ENCODE measurements around the gene MRPL37.

DNA sequence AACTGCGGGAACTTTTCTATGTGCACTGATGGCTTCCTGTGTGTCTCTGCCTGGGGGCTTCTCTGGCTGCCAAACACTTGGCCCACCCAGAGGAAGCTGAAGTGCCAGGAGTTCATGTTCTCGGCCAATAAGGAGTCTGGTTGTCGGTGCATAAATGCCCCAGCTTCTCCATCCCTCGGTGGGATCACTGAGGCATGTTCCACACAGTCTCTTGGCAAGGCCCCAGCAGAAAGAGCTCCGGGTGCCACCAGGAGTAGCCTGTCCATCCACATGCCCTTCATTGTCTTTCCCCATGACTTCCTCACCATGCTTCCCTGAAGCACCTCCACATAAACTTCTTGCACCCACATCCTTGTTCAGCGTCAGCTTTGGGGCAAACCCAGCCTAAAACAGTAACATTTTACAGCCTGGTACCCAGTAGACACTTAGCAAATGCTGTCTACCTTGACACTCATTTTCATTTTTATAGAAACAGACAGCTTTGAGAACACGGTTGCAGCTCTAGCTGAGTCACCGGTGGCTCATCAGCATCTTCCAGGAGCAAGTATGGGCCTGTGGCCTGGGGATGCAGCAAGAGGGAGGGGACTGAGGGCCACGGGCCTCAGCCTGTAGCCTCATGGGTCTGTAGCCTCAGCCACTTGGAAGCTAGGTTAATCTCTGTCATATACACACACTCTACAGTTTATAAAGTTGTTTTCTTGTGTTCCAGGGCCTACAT, 32.4 kb upstream of the MRPL37 start:
- TF ChIP-seq CTCF (IDR thresholded peaks at IDR 0.05; ENCODE audit: borderline replicate concordance, extremely low read depth, low read length, poor library complexity, severe bottlenecking) (no peak), EZH2 (IDR thresholded peaks at IDR 0.05; ENCODE audit: borderline replicate concordance, low read depth, low read length, severe bottlenecking) (no peak)
